IPS DF 6.9 (cell line): ENCODE data around the gene S100A8.

Experiments
- DNase-seq: peaks from one replicate; pipeline ENCODE4 v3.0.0-alpha.2; 2013; ENCODE audit warnings: low read depth, low spot score
- H3K27ac ChIP-seq: one replicate; pipeline ENCODE4 v1.5.1; 2013; ENCODE audit warnings: low read length, control low read depth
- H3K27me3 ChIP-seq: 2 replicates; pipeline ENCODE4 v1.6.1; 2013; ENCODE audit warnings: mild to moderate bottlenecking, low read length; ENCODE audit not compliant: control insufficient read depth, insufficient read depth
- H3K36me3 ChIP-seq: 2 replicates; pipeline ENCODE4 v1.6.1; 2013; ENCODE audit warnings: low read length; ENCODE audit not compliant: control insufficient read depth, insufficient read depth
- H3K4me1 ChIP-seq: 2 replicates; pipeline ENCODE4 v1.6.1; 2013; ENCODE audit warnings: low read length; ENCODE audit not compliant: control insufficient read depth, insufficient read depth
- H3K4me3 ChIP-seq: 2 replicates; pipeline ENCODE4 v1.5.1; 2013; ENCODE audit warnings: mild to moderate bottlenecking, low read length
- H3K9me3 ChIP-seq: 2 replicates; pipeline ENCODE4 v1.6.1; 2013; ENCODE audit warnings: low read length, inconsistent platforms; ENCODE audit not compliant: control insufficient read depth, insufficient read depth
- WGBS: extraction: QIAGEN DNeasy Blood & Tissue Kit; methylation state at CpG from one replicate; pipeline ENCODE4 v1.1.7; 2013; ENCODE audit warnings: mixed read lengths, missing lambda C conversion rate; ENCODE audit not compliant: insufficient read length, insufficient coverage; 5-methylcytosine and 5-hydroxymethylcytosine counted together

Gene S100A8

DNA sequence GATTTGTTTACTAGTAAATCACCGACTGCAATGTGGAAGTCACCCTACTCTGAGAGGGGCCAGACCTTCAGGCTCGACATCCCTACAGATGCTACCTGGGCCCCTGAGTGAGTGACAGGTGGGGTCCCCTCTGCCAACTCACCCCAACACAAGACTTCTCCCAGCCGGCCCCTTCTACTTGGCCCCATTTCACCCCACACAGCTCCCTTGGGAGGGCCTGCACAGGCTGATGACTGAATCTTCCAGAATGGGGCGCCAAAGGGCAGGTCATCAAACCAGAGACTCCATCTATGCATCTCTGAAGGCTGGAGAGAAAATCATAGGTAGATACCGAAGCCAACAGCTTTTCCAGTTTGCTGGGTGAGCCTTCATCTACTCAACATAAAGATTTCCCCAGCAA lies 9.4 kb upstream of the S100A8 start:
- Histone ChIP-seq H3K9me3 (no peaks in the 10 kb centered on the region), H3K27me3 (no peaks in the 10 kb centered on the region), H3K27ac (no peak overlapping the region), H3K36me3 (no peaks in the 10 kb centered on the region), H3K4me1 (no peaks in the 10 kb centered on the region), H3K4me3 (no peak overlapping the region)
- WGBS: no CpG with 5 or more reads among the region's 5 CpGs
- DNase-seq: no peak

DNA sequence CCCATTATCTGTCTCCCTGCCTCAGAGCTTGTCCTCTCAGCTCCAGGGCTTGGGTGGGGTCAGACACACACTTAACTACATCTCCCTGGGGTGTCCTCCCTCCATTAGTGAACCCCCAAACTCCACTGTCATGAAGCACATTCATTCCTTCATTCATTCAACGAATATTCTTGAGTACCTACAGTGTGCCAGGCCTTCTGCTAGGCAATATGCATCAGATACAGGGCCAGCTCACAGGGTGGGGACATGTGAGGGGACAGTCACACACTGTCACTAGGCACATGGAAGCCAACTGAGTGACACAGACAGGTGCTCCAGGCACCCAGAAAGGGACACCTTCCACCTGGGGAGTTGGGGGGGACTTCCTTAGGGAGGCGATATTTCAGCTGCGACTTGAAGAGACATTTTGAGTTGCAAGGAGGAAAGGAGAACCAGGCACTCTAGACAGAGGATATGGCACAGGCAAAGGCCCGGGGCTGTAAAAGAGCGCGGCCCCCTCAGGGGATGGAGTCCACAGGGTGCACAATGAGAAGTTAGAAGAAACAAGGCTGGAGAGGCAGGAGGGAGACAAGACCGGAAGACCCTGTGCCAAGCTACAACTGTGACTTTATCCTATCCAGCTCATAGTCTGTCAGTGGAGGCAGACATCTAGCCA lies 8.7 kb upstream of the S100A8 start:
- Histone ChIP-seq H3K9me3 (no peaks in the 10 kb centered on the region), H3K27ac (no peak overlapping the region), H3K4me1 (no peaks in the 10 kb centered on the region), H3K36me3 (no peaks in the 10 kb centered on the region), H3K4me3 (no peak overlapping the region), H3K27me3 (no peaks in the 10 kb centered on the region)
- WGBS: no CpG with 5 or more reads among the region's 7 CpGs
- DNase-seq: no peak

DNA sequence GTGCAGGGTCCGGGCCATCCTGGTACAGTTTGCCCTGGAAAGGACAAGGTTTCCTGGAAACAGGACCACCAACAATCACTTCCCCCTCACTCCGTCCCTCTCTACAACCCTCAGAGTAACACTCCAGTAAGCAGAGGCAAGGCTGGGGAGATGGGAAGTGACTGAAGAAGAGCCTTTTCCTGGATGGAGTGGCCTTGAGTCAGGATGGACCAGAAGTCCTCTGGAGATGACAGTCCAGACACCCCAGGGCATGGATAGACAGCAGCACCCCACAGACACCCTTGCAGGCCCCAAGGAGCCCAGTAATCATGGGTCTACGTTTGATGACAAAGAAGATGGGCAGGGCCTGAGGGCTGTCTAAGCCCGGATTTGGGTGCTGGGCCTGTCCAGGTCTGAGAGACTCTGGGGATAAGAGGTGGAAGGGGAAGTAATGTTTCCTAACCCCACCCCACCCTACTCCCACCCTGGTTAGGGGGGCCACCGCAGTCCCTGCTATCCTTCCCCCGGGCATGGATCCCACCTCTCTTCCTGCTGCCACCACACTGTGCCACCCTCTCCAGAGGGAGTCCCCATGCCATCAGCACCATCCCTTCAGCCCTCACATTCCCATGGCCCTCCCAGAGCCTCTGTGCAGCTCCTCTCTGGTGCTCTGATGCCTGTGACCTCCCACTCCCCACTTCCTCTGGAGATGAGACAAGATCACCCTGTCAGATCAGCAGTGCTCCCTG lies 7.2 kb upstream of the S100A8 start:
- DNase-seq: no peak
- no peaks in the 10 kb centered on the region for H3K27me3 ChIP-seq
- H3K4me3 ChIP-seq: no peak overlapping the region
- H3K4me1 ChIP-seq: peaks cover 1% of the 10 kb centered on the region; the same call in 1 of the 2 replicates
- no CpG with 5 or more reads among the region's 6 CpGs for WGBS
- H3K9me3 ChIP-seq: no peaks in the 10 kb centered on the region
- no peak overlapping the region for H3K27ac ChIP-seq
- H3K36me3 ChIP-seq: no peaks in the 10 kb centered on the region

DNA sequence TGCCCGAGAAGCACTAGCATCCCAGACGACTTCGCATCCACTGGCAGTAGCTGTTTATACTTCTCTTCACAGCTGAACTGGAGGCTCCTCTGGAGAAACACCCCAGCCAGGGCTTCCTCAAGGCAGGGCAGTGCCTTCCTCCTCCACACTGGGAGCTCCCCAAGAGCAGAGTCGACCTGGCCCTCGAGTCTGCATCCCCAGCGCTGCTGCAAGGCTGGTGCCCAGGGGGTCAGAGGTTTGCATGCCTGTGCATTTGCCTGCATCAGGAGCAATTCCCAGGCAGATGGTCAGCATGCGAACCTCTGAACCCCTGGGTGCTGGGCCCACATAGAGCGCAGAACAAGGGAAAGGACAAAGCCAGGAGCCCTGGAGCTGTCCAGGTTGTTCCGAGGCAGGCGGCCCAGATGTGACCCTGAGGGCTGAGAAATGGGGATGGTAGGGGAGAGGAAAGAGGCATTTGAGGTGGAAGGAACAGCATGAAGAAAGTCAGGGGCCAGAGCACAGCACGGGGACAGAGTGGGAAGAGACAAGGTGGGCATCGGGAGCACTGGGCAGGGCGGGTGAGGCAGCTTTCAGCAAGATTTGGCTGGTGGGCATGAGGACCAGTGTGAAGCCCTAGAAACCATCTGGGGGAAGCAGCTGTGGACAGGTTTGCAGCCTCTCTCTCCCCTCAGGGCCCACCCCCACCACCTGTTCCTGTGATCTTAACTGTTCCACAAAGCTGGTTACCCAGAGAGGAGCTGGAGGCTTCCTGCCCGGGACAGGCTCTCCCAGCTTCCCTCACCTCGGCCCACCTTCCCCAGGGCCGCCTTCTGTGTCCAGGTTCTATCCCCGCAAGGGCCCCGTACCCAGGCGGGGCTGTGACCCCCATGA lies 6.4 kb upstream of the S100A8 start:
- no peaks in the 10 kb centered on the region for H3K27me3 ChIP-seq
- H3K4me1 ChIP-seq: peaks cover 1% of the 10 kb centered on the region; the same call in 1 of the 2 replicates
- DNase-seq: no peak
- WGBS: no CpG with 5 or more reads among the region's 19 CpGs
- H3K27ac ChIP-seq: no peak overlapping the region
- H3K4me3 ChIP-seq: no peak overlapping the region
- no peaks in the 10 kb centered on the region for H3K9me3 ChIP-seq
- no peaks in the 10 kb centered on the region for H3K36me3 ChIP-seq

DNA sequence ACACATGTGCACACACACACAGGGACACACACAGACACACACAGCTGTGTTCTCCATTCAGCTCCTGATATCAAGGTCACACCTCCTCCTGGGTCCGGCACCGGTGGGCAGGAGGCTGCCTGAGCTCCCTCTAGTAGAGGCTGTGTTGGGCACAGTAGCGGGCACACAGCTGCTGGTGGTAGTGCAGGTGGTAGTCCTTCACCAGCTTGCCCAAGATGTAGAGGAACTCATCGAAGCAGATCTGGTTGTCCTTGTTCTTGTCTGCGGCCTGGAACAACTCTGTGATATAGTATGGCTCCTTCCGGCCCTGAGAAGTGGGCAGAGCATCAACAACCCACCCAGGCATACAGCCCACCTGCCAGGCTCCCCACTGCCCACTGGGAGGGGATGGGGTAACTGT lies 5.6 kb upstream of the S100A8 start:
- Histone ChIP-seq H3K4me1 (peaks cover 1% of the 10 kb centered on the region; the same call in 1 of the 2 replicates), H3K36me3 (no peaks in the 10 kb centered on the region), H3K4me3 (no peak overlapping the region), H3K9me3 (no peaks in the 10 kb centered on the region), H3K27me3 (no peaks in the 10 kb centered on the region), H3K27ac (no peak overlapping the region)
- no peak for DNase-seq
- WGBS: no CpG with 5 or more reads among the region's 6 CpGs

DNA sequence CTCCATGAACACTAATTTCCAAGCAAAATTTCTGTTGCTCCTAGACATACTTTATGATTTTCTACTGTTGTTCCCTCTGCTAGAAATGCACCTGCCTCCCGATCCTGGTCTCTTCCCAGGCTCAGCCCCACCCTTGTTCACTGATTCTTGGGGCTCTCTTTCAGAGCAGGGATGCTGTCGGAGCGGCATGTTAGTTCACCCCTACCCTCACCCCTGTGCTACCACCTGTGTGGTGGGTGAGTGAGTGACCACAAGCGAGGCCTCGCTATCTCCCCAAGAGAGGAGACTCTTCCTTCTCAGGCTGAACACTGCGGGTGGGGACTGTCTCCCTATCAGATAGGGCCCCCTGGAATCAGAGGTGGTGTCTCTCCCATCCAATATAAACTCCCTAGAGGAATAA lies 4.9 kb upstream of the S100A8 start:
- H3K9me3 ChIP-seq: no peaks in the 10 kb centered on the region
- H3K4me3 ChIP-seq: no peak overlapping the region
- no peaks in the 10 kb centered on the region for H3K27me3 ChIP-seq
- H3K36me3 ChIP-seq: no peaks in the 10 kb centered on the region
- no CpG with 5 or more reads among the region's 6 CpGs for WGBS
- DNase-seq: no peak
- H3K4me1 ChIP-seq: peaks cover 1% of the 10 kb centered on the region; the same call in 1 of the 2 replicates
- H3K27ac ChIP-seq: no peak overlapping the region

DNA sequence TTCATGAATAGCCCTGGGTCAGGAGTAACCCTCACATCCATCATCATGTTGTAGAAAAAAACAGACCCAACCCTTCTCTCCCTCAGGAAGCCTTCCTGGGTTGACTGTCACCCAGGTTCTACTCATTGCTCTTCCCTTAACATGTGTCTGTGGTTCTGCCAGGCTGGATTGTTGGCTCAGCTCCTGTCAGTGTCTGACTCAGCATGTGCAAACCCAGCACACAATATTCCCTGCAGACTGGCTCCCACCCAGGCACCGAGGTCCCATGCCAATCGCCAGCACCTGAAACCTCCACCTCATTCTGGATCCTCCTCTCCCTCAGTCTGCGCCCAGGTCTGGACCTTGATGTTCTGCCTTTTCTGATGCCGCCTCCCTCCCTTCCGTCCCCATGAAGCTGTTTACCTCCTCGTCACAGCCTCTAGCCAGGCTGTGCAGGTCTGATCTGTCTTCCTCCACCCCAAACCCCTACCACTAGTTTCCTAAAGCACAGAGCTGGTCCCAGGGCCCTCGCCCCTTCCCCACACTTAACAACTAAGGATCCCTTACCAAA lies 4.3 kb upstream of the S100A8 start:
- Histone ChIP-seq H3K27me3 (no peaks in the 10 kb centered on the region), H3K4me3 (no peak overlapping the region), H3K27ac (no peak overlapping the region), H3K9me3 (no peaks in the 10 kb centered on the region), H3K4me1 (peaks cover 1% of the 10 kb centered on the region; the same call in 1 of the 2 replicates), H3K36me3 (no peaks in the 10 kb centered on the region)
- no CpG with 5 or more reads among the region's 7 CpGs for WGBS
- no peak for DNase-seq

DNA sequence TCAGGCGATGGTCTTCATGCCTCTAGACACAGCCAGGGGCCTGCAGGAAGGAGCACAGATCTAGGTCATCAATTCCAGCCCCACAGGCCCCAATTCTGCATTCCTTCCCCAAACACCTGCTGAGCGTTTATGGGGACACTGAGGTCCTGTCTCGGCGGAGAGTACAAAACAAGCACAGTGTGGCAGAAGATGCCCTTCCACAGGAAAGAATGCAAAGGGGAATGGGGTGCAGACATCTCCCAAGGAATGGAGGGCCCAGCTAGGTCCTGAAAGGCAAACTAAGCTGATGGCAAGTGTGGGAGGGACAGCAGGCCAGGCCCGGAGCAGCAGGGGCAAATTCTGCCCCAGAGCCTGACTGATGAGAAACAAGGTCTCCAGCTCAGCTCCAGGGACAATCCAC lies 3.5 kb upstream of the S100A8 start:
- Histone ChIP-seq H3K9me3 (no peaks in the 10 kb centered on the region), H3K4me1 (peaks cover 1% of the 10 kb centered on the region; the same call in 1 of the 2 replicates), H3K36me3 (no peaks in the 10 kb centered on the region), H3K27me3 (no peaks in the 10 kb centered on the region), H3K27ac (no peak overlapping the region), H3K4me3 (no peak overlapping the region)
- DNase-seq: no peak
- WGBS: no CpG with 5 or more reads among the region's 5 CpGs

DNA sequence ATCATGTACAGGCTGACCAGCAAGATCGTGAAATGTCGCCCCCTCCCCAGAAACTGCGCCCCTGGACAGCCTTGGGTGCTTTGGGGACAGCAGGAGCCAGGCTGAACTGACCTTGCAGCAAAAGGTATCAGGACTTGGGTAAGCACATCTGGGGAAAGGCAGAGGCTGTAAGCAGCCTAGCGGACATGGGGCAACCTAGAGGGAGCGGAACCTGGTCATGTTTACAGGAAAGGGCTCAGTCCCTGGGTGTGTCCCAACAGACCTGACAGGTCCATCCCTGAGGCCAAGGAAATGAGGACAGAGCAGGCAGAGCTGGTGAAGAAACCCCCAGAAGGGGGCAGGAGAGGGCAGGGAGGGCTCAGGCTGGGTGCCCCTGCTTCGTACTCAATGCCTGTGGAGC lies 3.1 kb upstream of the S100A8 start:
- H3K9me3 ChIP-seq: no peaks in the 10 kb centered on the region
- no peaks in the 10 kb centered on the region for H3K27me3 ChIP-seq
- no CpG with 5 or more reads among the region's 6 CpGs for WGBS
- DNase-seq: no peak
- H3K4me1 ChIP-seq: peaks cover 1% of the 10 kb centered on the region; the same call in 1 of the 2 replicates
- H3K36me3 ChIP-seq: no peaks in the 10 kb centered on the region
- no peak overlapping the region for H3K4me3 ChIP-seq
- no peak overlapping the region for H3K27ac ChIP-seq

DNA sequence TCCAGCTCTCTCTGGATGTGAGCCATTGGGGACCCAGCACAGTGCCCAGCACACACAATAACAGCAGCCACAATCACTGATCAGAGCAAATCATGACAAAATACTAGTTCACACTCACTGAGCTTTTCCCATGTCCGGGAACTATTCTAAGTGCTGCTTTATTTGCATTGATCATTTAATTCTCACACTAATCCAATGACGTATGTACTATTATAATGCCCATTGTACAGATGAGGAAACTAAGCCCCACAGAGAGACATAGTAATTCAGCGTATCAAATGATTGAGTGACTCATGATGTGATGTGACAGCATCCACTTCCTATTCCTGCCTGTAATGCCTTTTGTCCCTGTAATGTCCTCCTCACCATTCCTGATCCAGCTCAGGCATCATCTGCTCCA lies 1.9 kb upstream of the S100A8 start:
- no peaks in the 10 kb centered on the region for H3K27me3 ChIP-seq
- H3K4me3 ChIP-seq: no peak overlapping the region
- H3K9me3 ChIP-seq: no peaks in the 10 kb centered on the region
- no CpG with 5 or more reads among the region's 3 CpGs for WGBS
- DNase-seq: no peak
- no peaks in the 10 kb centered on the region for H3K36me3 ChIP-seq
- H3K27ac ChIP-seq: no peak overlapping the region
- peaks cover 1% of the 10 kb centered on the region; the same call in 1 of the 2 replicates for H3K4me1 ChIP-seq
